COLO668 (cell line): Measurements from ENCODE around the gene PSMD13.
"Not testable (repeated sequence)": the region's sequence is repeated elsewhere in the genome, so short reads cannot be mapped to it uniquely, and the experiment has no call there.

Experiments
- DNase-seq: peaks from one replicate; lab custom pipeline; 2025; ENCODE audit not compliant: unreplicated experiment; lab: John Stamatoyannopoulos, UW

PSMD13 gene

DNA sequence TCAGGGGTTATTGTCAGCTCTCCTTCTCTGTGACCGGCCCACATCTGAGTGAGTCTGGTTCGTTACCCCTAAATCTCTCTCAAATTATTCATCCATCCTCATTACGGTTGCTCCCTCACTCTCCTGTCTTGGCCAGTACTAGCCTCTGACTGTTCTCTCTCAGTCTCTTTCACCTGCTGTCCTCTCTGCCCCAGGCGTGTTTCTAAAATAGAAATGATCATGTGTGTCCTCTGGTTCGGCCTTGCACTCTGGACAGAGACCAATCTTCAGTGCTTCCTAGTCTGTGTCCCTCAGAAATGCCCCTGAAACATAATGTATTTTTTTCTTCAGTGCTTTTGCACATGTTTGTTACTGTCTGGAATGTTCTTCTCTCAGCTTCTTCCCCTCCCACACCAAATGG, 4.9 kb downstream of the PSMD13 start:
- DNase-seq: no peak

DNA sequence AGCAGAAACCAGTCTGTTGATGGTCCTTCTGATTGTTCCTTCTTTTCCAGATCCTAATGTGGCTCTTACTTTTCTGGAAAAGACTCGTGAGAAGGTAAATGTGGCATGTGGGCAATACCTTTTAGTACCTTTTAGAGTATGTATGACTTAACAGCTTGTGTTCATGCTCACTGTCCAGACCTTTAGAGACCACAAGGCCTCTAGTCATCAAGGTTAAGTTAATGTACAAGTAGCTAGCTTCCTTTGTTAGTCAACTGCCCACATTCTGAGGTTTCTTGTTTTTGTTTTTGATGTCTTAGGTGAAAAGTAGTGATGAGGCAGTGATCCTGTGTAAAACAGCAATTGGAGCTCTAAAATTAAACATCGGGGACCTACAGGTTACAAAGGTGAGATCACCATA, 7.6 kb downstream of the PSMD13 start:
- no peak for DNase-seq

DNA sequence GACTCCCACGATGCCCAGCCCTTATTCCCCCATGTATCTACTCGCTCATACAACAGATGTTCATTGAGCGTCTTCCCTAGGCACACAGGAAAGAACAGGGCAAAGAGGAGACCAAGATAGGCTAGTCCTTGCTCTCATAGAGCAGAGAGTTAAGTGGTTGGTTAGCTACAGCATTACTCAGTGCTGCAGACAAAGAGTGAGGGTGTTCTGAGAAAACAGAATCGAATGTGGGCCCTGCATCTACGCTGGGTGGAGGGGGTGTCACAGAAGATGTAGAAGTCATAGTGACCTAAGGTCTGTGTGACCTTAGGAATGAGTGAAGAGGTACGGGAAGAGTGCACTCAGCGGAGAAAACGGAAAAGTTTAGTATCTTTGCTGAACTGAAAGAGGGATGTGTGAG, 12.3 kb downstream of the PSMD13 start:
- no peak for DNase-seq

DNA sequence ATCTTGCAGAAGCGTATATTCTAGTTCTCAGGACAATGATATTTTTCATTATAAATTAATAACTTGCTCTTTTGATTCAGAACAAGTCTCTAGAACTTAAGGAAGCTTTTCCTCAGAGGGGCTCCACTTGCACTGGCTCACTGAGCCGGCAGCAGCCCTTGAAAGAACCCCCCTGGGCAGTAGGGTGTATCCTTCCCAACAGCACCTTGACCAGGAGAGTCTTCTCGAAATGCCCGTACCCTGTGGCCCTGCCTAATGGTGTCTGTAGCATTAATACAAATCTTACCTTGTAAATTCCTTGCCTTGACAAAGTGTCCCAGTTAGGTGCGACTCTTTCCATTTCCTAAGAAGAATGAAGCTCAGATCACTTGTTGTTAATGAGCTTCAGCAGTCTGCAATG, 13.5 kb downstream of the PSMD13 start:
- DNase-seq: no peak

DNA sequence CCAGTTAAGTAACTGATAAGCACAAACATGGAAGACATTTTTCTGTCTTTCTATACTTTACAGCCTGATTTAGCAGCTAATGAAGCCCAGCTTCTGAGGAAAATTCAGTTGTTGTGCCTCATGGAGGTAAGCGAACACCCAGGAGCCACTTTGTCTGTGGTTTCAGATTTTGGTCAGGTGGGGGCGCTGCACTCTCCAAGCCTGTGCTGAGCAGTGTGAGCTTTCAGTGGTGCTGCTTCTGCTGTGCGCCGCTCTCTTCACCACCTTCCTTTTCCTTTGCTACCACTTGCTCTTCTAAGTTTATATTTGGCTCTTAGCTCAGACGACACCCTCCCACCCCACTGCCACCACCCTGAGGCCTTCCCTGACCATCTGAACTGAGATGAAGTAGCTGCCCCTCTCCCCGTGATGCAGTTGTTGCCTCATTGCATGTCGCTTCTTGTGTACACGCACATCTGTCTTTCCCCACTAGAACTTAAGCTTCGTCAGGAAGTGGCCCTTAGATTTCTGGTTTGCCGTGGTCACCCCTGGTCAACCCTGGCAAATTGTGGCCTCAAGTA, 14.0 kb downstream of the PSMD13 start:
- peak; percentile 0 for DNase-seq

DNA sequence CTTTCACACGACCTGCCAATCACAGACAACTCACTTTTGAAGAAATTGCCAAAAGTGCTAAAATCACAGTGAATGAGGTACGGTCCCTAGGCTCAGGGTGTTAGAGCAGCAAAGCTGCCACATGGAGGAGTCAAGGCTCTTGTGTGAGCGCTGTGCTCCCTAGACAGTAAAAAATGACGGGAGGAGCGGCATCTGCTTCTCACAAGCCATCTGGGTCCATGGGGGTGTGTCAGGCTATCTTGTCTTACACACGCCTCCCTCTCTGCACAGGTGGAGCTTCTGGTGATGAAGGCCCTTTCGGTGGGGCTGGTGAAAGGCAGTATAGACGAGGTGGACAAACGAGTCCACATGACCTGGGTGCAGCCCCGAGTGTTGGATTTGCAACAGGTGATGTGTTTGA, 14.8 kb downstream of the PSMD13 start:
- DNase-seq: no peak

DNA sequence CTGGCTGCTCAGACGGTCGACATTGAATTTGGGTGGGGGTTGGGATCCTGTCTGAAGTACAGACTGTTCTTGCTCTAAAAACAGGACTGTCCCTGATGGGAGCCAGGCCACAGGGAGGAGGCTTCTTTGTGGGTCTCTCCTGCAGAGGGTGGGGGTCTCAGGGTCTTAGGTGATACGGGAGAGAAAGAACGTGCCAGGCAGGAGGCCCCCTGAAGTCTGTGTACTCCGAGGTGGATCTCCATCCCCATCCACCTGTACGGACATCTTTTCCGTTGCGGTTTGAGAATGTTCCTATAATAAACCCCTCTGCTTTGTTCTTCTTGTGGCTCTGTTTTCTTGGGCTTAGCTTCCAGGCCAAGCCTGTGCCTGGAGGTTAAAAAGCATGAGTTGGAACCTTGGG, 15.9 kb downstream of the PSMD13 start:
- DNase-seq: no peak

DNA sequence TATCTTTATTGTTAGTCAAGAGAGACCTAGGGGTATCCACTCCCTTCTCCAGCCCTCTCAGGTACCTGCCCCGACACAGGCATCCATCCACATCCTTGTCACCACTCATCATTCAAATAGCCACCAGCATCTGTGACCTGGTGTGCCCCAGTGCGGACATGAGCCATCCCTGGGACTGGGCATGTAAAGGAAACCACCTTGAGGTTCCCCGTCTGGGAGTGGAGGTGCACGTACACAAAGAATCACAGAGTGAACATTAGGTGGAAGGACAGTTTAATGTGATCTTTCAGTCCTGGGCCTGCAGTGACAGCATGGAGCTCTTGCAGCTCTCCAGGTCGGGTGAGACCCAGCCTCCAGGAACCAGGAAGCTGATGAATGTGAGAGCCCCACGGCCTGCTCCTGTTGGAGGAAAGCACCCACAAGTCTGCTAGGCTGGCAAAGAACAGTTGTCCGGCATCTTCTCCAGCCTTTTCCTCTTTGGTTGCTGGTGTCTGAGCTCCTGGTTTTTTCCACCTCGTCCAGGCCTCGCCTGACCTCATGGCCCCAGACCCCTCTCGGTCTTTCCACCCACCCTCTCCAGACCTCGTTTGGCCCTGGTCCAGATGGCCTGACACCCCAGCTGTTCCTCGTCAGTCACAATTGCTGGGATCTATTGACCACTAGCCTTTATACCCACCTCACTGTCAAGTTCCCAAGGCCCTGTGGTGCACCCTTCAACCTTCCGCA, 16.5 kb downstream of the PSMD13 start:
- no peak for DNase-seq

DNA sequence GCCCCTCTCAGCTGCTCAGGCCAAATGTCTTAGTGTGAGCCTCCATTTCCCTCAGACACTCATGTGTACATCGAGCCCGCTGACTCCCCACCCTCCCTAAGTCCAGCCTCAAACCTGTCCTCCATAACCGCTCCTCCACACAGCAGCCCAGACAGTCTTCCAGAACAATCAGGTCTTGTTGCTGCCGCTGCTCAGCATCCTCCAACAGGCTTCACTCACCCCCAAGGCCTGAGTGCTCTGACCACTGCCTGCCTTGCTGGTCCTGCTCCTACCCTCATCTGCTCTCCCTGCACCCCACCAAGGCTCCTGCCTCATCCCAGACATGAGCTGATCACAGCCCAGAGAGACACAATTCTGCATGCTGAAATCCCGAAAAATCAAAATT, 17.1 kb downstream of the PSMD13 start:
- no peak for DNase-seq

DNA sequence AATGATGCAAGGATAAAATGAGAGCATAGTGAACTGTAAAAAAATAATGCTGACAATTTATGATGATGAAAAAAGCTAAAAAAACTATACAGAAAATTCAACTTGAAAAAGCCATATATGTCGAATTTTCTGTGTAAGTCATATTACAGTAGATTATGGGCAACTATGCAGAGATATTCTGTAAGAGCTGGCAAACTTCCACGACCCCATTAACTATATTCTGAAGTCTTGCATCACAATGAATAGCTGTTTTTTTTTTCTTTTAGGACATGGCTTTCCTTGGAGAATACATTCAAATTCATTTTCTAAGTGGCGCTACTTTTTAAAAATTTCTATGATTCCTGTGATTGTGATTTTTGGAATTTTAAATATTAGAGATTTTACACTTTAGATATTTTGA, 18.4 kb downstream of the PSMD13 start:
- DNase-seq: no peak

DNA sequence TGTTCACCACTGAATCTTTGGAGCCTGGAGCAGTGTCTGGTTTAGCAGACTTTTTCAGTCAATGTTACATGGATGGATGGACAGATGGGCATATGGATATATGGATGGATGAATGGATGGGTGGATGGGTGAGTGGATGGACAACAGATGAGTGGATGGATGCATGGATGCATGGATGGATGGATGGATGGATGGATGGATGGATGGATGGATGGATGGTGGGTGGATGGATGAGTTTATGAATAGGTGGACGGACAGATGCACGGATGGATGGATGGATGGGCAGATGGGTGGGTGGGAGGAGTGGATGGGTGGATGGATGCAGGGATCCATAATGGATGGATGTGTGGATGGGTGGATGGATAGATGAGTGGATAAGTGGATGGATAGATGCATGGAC, 19.0 kb downstream of the PSMD13 start:
- no peak for DNase-seq

DNA sequence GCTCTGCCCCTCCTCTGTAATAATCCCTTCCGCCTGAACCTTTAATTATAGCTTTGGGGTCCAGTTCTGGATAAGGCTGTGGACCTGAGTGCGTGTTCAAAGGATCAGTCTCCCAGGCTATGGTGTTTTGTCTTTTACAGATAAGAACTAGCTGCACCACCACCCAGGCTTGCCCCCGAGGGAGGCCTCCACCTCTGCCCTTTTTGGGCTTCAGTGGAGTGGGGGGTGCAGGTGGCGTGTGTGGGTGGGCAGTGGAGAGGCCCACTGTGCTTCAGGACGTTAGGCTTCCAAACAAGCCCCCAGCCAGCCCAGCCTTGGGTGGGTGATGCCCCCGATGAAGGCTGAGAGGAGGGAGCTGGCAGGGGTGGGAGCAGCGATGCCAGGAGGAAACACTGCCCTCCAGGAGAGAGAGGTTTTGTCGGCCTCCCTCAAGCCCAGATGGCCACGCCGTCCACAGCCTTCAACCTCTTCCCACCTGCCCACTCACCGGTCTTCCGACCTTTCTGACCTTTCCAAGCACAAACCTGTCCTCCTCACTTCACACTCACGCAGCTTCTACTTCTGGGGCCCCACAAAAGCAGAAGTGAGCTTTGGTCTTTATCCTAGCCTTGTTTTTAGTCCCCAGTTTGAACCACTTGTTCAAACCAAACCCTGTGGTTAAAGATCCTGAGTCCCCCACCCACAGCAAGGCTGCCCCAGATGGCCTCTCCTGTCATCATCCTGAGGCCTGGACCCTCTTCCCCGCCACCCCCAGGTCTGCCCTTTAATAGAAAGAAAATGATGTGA, 20.4 kb downstream of the PSMD13 start:
- no peak for DNase-seq

DNA sequence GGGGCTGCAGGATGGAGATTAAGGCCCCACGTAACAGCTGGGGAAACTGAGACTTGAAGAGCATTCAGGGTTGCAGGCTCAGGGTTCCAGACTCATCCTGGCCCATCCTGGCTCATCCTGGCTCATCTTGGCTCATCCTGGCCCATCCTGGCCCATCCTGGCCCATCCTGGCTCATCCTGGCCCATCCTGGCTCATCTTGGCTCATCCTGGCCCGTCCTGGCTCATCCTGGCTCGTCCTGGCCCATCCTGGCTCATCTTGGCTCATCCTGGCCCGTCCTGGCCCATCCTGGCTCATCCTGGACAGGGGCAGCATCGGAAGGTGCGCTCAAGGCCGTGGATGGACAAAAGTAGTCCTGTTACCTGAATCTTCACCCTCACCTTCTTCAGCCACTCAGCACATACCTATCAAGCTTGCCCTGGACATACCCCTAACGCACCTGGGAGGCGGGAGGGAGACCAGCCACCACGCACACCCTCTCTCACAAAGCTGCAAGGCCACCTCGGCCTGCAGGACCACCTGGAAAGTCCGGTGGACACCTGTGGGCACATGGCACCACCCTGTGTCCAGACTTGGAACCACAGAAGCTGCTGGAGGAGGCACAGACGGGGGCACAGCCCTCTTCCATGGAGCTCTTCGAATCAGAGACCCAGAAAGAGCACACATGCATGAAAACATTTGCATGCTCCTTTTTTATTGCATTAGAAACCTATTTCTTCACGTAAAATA, 21.2 kb downstream of the PSMD13 start:
- no peak for DNase-seq

DNA sequence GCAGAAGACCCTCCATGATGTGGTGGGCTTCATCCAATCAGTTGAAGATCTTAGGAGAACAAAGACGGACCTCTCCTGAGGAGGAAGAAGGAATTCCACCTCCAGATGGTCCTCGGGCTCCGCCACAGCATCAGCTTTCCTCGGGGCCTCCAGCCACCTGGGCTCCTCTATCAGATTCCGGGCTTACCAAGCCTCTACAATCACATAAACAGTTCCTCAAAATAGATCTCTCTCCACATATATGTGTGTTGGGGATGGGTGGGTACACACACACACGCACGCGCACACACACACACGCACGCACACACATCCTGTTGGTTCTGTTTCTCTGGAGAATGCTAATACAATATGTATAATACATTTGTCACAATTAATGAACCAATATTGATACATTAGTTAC, 22.6 kb downstream of the PSMD13 start:
- no peak for DNase-seq

DNA sequence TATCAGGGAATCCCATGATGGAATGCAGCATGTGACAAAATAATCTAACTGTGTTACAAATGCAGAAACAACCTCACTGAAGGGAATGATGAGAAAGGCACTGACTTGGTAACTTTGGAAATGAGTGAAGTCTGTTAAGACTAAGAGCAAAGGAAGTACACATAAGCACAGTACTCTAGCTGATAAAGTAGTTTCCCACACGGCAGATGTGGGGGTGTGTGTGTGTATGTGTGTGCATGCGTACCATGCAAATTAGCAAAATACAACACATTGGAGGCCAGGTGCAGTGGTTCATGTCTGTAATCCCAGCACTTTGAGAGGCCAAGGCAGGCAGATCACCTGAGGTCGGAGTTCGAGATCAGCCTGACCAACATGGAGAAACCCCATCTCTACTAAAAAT, 24.8 kb downstream of the PSMD13 start:
- no peak for DNase-seq

DNA sequence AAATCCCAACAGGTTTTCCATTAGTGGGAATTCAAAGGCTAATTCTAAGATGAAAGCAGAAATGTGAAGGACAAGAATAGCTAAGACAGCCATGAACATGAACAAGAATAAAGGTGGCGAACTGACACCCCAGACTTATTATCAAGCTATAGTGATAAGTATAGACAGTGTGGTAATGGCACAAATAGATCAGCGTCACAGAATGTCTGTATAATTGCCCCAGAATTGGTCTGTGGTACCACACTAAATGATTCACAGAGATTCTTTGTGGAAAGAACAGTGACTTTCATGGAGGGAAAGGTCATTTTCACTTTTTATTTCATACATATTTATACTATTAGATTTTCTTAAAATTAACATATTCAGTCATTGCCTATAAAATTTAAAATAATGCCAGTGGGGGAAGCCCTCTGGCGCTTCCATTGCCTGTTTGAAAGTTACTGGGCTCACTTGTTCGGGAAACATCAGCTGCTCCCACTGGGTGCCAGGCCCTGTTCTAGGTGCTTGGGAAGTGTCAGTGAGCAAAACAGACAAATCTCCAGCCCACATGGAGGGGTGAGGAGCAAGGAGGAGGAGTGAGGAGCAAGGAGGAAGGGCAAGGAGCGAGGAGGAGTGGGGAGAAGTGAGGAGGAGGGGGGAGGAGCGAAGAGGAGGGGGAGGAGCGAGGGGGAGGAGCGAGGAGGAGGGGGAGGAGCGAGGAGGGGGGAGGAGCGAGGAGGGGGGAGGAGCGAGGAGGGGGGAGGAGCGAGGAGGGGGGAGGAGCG, 30.1 kb downstream of the PSMD13 start:
- DNase-seq: no peak

DNA sequence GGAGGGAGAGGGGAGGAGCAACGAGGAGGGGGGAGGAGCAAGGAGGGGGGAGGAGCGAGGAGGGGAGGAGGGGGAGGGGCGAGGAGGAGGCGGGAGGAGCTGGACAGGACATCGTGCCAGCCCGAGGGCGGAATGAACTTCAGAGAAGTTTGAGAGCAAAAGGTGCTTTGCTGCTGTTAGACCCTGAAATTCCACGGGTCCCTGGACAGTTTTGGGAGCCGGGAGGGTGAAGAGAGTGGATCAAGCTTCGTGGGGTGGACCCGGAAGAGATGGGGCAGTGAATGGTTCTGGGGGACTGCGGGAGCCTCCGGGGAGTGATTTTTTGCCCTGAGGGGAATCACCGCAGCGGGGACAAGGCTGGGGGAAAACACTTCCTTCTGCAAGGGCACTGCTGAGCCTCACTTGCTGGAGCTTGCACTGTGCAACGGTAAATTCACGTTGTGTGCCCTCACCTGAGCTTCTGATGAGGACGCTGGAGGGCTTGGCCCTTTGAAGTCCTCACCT, 30.8 kb downstream of the PSMD13 start:
- DNase-seq: no peak

DNA sequence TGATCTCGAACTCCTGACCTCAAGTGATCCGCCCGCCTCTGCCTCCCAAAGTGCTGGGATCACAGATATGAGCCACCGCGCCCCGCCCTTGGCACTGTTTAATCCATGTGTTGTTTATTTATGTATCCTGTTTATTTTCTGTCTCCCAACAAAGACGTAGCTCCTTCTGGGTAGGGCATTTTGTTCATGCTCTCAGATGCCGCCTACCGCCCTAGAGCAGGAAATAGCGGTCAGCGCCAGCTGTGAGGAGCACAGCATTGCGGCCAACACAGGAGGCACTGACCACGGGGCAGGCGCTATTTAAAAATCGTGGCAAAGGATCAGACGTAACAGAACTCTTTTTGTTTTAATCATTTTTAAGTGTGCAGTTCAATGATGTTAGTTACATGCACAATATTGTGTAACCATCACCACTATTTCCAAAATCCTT, 32.0 kb downstream of the PSMD13 start:
- not testable (repeated sequence) for DNase-seq

DNA sequence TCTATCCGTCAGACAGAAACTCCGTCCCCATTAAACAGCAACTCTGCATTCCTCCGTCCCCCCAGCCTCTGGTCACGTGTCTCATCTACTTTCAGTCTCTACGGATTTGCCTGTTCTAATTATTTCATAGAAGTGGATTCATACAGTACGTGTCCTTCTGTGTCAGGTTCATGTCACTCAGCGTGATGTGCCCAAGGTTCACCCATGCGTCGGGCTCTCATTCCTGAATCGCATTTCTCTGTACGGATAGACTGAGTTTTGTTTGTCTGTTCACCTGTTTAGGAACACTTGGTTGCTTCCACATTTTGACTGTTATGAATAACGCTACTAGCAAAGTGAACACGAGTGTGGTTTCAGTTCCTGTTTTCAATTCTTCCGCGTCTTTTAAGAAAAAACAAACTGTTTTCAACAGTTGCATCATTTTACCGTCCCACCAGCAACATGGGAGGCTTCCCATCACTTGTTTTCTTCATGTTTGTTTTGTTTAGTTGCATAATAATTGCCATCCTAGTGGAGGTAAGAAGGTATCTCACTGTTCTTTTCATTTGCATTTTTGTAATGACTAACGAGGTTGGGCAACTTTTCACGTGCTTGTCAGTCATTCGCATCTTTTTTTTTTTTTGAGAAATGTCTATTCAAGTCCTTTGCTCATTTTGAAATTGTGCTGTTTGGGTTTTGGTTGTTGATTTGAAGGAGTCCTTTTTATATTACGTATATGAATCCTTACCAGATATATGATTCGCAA, 32.5 kb downstream of the PSMD13 start:
- DNase-seq: no peak
